Measurements from ENCODE around the gene CDK19.
"Not testable (repeated sequence)": the region's sequence is repeated elsewhere in the genome, so short reads cannot be mapped to it uniquely, and the experiment has no call there.

The CDK19 gene

DNA sequence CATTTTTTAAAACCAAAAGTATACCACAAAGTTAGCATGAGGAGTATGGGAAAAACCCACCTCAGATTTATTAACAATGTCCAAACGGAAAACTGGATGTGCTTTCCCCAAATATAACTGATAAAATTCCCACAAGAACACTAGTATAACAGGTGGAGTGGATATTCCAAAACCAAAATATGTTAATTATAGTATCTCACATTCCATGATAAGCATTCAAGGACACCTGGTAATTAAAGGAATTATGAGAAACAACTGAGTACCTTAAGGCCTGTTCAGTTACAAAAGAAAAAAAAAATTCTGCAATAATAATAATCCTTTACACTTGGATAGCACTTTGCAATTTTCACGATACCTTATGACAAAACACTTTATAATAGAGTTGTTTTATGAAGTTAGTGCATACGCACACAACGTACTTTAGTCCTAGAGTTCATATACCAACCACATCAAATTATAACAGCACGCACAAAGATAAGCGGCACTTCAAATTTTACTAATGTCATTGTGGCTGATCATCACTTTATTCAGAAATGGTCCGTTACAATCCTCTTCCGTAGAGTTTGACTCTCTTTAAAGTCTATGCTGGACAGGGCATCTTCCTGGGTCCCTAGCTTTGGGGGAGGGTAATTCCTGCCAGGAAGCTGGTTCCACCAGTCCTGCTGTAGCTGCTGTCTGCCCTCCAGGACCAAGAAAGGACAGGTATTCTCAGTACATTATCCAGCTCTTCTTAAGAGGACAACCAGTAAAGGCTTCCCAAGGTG lies 1.7 kb downstream of the CDK19 start:
- DNase-seq (ENCODE audit: insufficient read length, low spot score) (no peak), FAIRE-seq (no peak)
- TF ChIP-seq, protein P1, sequence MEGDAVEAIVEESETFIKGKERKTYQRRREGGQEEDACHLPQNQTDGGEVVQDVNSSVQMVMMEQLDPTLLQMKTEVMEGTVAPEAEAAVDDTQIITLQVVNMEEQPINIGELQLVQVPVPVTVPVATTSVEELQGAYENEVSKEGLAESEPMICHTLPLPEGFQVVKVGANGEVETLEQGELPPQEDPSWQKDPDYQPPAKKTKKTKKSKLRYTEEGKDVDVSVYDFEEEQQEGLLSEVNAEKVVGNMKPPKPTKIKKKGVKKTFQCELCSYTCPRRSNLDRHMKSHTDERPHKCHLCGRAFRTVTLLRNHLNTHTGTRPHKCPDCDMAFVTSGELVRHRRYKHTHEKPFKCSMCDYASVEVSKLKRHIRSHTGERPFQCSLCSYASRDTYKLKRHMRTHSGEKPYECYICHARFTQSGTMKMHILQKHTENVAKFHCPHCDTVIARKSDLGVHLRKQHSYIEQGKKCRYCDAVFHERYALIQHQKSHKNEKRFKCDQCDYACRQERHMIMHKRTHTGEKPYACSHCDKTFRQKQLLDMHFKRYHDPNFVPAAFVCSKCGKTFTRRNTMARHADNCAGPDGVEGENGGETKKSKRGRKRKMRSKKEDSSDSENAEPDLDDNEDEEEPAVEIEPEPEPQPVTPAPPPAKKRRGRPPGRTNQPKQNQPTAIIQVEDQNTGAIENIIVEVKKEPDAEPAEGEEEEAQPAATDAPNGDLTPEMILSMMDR (IDR thresholded peaks at IDR 0.05; ENCODE audit: insufficient read depth, missing control alignments): no peak

DNA sequence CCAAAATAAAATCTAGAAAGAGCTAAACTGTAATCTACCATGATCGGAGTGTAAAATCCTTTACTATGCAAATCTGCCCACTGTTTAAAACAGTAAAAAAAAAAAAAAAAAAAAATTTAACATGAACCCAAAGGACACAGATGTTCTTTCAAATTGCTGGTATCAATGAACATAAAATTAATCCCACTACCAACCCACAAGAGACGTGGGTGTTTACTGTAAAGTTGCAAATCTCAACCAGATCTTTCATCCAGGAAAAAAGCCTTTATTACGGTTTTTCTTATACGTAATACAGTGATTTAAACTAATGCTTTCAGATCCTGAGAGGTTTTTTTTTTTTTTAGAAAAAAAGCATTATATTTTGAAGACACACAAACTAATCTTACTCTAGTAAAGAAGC lies 2.5 kb downstream of the CDK19 start:
- no peak for FAIRE-seq
- TF ChIP-seq, protein P1 (IDR thresholded peaks at IDR 0.05; ENCODE audit: insufficient read depth, missing control alignments): no peak
- no peak for DNase-seq (ENCODE audit: insufficient read length, low spot score)

DNA sequence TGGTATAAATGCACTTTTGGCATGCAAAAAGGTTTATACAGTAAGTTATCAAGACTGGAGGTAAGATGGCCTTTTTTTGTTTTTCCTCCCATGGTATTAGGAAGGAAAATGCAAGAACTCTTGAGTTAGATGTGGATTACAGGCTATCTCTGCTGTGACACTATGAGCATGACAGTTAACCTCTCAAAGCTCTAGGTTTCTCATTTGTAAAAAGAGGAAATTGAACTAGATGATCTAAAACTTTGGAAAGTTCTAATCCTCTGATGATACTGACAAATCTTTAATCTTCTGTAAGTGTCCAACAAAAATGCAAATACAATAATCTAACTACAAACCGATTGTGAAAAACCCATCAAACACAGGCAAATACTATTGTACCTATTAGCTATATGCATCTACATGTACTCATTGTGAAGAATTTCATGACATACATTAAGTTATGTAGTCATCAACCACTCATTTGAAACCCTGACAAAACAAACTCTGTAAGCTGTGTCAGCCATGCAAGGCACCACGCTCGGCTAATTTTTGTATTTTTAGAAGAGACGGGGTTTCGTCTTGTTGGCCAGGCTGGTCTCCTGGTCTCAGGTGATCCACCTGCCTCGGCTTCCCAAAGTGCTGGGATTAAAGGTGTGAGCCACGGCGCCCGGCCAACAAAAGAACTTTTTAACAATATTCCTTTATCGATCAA lies 4.2 kb downstream of the CDK19 start:
- FAIRE-seq: no peak
- no peak for DNase-seq (ENCODE audit: insufficient read length, low spot score)

DNA sequence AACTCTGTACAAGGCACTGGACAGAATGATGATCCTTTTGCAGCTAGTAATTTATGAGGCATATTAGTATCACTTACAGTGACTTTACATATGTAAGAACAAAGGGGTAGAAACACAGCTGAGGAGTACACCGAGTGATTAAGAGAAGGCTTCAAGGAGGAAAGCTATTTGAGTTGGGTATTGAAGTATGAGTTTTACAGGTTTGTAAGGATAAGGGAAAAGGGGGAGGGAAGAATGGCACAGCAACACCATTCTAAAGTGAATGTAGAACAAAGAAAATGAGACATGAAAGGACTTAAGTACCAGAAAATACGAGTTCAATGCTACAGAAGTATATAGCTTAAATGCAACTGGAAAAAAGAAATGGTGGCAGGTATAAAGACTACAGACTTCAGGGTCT lies 5.5 kb downstream of the CDK19 start:
- TF ChIP-seq, protein P1 (IDR thresholded peaks at IDR 0.05; ENCODE audit: insufficient read depth, missing control alignments): no peak
- FAIRE-seq (no peak), DNase-seq (ENCODE audit: insufficient read length, low spot score) (no peak)

More for the DNA sequence above, 4.2 kb downstream of the CDK19 start:
- TF ChIP-seq, protein P1 (IDR thresholded peaks at IDR 0.05; ENCODE audit: insufficient read depth, missing control alignments): no peak

DNA sequence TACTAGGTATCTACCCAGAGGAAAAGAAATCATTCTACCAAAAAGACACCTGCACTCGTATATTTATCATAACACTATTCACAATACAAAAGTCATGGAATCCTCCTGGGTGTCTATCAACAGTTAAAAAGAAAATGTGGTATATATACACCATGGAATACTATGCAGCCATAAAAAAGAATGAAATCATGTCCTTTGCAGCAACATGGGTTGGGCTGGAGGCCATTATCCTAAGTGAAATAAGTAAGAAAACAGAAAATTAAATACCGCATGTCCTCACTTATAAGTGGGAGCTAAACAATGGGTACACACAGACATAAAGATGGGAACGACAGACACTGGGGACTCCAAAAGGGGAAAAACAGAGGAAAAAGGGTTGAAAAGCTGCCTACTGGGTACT lies 13.1 kb downstream of the CDK19 start:
- FAIRE-seq; DNase-seq (ENCODE audit: insufficient read length, low spot score): not testable (repeated sequence)

GRCh38 chr6:110800839-110801196 lies 14.5 kb downstream of the CDK19 start:
- no peak for DNase-seq (ENCODE audit: insufficient read length, low spot score)
- no peak for FAIRE-seq
- TF ChIP-seq, protein P1 (IDR thresholded peaks at IDR 0.05; ENCODE audit: insufficient read depth, missing control alignments): no peak

GRCh38 chr6:110800196-110800838 lies 15.0 kb downstream of the CDK19 start:
- no peak for FAIRE-seq
- DNase-seq (ENCODE audit: insufficient read length, low spot score): no peak
- TF ChIP-seq, protein P1 (IDR thresholded peaks at IDR 0.05; ENCODE audit: insufficient read depth, missing control alignments): no peak
